ENCODE measurements around the gene MARS1. TPM values are rescaled to one million over a fixed set of nuclear protein-coding genes. Genes with fewer than 3 reads are reported as not detected.

The MARS1 gene
- total RNA-seq (2022; extraction: Qiagen RNA extraction): 125 to 280 TPM (median 129 TPM) in 5 replicates

DNA sequence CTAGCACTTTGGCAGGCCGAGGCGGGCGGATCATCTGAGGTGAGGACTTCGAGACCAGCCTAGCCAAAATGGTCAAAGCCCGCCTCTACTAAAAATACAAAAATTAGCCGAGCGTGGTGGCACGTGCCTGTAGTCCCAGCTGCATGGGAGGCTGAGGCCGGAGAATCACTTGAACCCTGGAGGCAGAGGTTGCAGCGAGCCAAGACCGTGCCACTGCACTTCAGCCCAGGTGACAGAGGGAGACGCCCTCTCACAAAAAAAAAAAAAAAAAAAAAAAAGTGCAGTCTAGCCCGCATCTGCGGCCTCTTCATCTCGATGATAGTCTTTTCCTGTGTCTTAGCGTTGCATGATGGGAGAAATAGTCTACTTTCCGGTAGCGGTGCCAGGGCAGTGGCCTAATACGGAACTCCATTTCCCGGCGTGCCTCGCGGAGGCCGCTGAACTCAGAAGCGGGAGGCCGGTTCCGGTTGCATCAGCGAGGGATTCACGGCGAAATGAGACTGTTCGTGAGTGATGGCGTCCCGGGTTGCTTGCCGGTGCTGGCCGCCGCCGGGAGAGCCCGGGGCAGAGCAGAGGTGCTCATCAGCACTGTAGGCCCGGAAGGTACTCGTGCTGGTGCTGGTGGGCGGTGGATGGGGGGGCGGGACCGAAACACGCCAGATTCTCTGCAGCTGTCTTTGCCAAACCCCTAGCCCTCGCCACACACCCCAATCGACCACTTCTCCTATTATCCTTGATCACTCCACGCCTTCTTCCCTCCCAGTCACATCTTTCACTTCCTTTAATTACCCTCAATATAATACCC lies at the start of gene MARS1:
Gene MARS1 (plus strand): TSS at position 472 of the 805 bp plus-strand sequence. CDS start 23 bp downstream, at position 495.

DNA sequence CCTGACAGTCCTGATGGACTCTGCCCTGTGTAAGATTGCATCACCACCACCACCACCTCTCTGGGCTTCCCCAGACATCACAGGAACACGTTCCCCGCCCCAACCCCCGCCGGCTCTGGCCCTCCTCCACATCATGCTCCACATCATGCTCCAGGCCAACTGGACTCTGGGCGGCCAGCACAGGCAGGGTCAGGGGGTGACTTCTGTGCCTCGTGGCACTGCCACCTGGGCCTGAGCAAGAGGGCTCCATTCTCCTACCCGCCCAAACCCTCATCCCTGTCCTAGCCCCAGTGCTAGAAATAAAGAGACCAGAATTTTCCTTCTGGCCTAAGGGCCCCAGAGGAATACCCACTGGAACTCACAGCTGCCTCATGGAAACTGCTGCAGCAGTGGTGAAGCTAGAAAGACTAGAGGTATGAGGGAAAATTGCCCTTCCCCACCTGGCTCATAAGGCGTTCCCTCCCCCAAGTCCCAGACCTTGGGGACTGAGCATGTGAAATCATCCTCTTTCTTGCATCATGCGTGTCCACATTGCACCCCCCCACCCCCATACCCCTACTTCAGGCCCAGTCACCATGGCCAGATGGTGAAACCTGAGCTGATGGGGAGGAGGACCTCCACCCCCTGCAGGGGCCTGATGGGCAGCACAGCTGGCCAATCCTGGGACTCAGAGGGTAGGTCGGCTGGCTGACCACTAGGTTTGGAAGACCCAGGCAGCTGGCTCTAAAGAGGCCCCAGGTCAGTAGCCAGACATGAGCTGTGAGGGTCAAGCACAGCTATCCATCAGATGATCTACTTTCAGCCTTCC lies 33.1 kb upstream of the MARS1 start, which contains the start of gene INHBE:
Gene INHBE (plus strand): TSS at position 742 of the 808 bp plus-strand sequence. CDS start 230 bp downstream, outside the sequence.

DNA sequence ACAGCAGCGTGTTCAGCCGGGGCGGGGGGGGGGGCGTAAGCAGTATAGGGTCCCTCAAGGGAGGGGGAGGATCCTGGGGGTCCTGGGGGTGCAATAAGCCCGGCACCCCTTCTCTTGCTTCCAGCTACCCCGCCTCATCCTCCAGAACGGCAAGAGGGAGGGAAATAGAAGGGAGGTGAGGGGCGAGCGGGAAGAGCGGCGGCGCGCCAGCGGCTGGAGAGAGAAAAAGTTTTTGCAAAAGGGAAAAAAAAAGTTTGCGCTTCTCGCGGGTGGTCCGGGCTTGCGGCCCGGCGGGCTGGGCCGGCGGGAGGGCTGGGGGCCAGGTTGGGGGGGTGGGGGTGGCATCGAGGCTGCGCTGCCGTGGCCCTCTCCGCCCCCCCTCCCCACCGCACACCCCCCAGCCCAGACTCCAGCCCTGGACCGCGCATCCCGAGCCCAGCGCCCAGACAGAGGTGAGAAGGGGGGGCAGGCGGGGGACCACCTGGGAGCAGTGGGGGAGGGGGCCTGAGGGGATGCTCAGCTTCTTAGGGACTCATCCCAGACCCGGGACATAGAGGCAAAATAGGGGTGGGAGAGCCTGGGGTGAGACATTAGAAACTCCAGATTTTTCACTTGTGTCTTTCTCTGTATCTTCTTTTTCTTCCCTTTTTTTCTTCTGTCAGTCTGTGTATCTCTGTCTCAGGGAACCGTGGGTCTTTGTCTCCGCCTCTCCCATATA lies 28.0 kb upstream of the MARS1 start, which contains the start of gene GLI1:
Gene GLI1 (plus strand): TSS at position 36 of the 718 bp plus-strand sequence. CDS start 3,907 bp downstream, outside the sequence.

DNA sequence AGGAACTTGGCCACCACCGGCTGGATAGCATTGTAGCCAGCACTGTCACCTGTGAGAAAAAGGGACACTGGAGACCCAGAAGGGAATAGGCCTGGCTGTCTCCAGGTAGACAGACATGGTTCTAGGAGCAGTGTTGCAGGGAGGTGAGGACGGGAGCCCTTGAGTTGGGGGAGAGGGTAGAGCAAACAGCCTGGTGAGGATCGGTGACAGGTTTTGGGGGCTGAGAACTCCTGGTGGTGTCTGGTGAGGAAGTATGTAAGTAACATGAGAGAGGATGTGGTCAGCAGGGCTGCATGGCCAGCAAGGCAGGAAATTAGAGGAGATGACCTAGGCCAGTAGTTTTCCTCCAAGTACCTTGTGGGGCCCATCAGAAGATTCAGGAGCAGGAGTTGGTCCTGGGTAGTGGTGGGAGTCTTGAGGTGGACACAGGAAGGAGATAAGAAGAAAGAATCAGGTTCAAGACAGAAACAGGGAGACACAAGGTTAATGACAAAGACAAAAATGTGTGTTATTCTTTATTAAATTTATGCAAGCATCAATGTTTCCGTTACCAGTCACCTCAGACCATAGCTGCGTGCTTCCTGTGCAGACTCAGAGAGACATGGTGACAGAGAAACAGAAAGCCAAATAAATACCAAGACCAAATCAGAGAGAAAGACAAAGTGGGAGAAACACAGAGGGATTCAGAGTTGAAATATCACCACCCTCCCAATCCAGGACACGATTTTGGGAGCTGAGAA lies 8.3 kb upstream of the MARS1 start, which contains the start of gene ARHGAP9:
Gene ARHGAP9 (minus strand): TSS at position 491 of the 740 bp plus-strand sequence. CDS start 460 bp downstream, at position 31.

DNA sequence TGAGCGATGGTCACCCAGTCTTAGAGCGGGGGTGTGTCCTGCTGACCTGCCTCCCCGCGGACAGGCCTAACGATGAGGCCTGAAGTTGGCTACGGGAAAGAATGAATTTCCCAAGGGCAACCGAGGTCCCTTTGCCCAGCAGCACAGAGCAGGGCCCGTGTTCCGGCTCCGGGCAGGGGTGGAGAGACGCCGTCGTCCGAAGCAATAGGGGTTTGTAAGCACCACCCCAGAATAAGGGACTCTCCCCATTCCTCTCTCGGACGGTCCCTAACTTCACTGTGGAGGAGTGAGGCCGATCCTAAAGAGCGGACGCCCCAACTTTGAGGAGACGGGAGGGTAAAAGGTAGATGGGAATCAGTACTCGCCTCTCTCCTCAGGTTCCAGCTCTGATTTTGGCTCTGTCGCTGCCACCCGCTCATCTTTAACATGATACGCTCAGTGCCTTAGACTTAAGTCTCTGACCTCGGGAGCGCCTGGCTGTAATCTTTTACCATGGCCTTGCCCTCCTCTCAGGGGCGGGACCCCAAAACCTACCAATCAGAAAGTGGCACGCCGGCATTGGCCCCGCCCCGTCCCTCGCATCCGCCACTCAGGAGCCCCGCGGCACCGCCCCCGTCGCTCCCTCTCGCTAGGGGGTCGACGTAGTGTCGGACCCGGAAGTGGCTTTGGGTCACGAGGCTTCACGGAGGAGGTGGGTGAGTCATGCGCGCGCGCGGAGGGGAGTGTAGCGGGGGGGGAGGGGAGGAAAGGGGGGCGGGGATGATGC lies 32.4 kb downstream of the MARS1 start, which contains the start of gene DDIT3:
Gene DDIT3 (minus strand): TSS at position 462 of the 766 bp plus-strand sequence. CDS start 3,108 bp downstream, outside the sequence.

DNA sequence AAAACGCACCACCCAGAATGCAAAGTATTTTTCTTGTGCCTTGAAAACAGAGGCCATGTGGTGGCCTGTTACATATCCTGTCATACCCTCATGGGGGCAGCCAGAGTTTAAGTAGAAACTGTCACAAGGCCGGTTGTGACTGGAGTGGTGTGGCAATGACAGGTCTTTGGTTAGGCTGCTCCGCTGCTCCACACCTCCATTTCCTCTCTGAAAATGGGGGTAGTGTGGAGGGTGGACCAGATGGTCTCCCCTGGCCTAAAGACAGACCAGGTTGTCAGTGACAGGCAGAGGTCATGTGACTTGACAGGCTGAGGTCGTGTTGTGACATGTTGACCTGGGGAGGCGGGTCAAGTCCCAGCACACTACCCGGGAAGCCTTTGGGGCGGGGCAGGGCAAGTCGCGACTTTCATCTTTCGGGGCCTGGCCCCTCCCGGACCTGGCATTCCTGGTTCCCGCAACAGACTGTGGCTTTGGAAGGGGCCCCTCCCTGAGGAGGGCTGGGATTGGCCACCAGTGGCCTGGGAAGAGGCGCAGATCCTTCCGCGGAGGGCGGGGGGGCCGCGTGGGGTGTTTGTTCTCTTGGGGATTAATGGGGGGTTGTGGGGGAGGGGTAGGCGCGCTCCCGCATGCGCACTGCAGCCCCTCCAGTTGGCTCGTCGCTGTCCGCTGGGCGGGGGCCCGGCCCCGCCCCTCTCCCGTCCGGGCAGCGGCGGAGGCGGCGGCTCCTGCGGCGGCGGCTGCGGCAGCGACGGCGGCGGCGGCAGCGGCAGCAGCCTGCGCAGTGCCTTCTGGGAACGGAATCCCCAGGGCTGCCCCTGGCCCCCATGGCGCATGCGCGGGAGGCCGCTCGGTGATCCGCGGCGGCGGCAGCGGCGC lies 34.4 kb downstream of the MARS1 start, which contains the start of gene MBD6:
Gene MBD6 (plus strand): TSS at position 814 of the 876 bp plus-strand sequence. CDS start 1,480 bp downstream, outside the sequence.

DNA sequence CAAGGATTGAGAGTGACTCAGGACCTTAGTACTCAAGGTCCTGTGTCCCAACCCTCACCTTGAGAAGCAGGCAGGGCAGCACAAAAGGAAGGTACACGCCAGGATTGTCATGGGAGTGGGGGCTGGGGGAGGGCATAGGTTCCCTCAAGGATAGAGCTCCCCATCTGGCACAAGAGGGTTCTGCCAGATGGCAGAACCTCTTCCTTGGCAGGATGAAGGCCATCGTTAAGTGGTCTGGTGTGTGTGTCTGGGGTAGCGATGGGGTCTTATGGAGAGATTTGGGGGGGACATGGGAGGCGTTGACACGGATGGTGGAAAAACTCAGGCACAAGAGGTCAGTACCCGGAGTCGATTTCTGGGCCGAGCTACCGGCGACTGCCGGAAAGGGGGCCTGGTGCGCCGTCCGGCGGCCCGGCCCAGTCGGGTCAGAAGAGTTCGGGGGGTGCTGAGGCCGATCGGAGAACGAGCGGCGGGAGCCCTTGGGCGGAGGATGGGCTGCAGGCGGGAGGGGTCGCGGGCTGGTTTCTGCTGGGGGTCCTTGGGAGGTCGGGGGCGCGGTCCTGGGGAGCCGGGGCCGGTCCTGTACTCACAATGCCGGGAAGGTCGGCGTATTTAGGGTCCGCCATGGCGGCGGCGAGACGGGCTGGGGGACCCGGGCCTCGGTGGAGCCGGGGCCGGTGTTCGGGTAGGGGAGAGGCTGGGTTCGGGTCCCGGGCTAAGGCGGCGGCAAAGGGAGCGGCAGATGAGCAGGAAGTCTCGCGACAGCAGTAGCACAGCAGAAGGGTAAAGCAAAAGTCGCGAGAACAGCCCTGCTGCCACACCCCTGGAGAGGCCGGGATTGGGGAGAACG lies 58.8 kb downstream of the MARS1 start, which contains the start of gene DCTN2:
Gene DCTN2 (minus strand): TSS at position 755 of the 850 bp plus-strand sequence. CDS start 129 bp downstream, at position 626.

DNA sequence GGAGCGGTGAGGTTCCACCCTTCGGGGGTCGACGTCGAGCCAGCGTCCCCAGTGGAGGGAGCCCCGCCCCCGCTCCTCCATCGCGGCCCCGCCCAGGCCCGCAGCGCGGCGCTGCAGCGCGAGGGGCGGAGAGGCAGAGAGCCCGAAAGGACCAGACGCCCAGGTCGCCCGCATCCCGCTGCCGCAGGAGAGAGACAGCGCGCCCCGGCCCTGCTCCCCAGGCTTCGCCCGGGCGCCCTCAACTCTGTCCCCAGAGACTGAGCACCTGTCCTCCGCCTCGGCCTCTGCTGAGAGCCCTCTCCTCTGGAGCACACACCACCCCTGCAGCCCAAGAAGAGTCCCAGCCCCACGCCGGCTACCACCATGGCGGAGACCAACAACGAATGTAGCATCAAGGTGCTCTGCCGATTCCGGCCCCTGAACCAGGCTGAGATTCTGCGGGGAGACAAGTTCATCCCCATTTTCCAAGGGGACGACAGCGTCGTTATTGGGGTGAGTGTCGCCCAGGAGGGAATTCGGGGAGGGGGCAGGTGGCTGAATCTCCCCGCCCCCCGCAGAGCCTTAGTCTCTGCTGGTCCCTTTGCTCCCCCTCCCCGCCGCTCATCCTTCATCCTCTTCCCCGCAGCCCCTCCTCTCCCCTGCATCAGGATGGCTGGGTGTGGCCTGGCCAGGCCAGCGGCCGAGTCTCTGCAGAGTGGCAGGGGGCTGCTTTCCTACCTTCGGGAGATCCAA lies 62.2 kb downstream of the MARS1 start, which contains the start of gene KIF5A:
Gene KIF5A (plus strand): TSS at position 136 of the 732 bp plus-strand sequence. CDS start 228 bp downstream, at position 364.

Other genes starting within 250 kb of the MARS1 start
- 0.18 to 0.36 TPM (median 0.30 TPM) in 5 replicates for gene STAC3, start 236.9 kb upstream of the MARS1 start, total RNA-seq (2022; extraction: Qiagen RNA extraction)
- gene R3HDM2, start 57.0 kb upstream of the MARS1 start, total RNA-seq (2022; extraction: Qiagen RNA extraction): 7.6 to 9.8 TPM (median 8.0 TPM) in 5 replicates
- 0.05 TPM in 1 of 5 replicates, not detected in the others for gene INHBC, start 53.3 kb upstream of the MARS1 start, total RNA-seq (2022; extraction: Qiagen RNA extraction)
- 0.05 to 0.09 TPM in 2 of 5 replicates, not detected in the others for gene INHBE, start 32.8 kb upstream of the MARS1 start, total RNA-seq (2022; extraction: Qiagen RNA extraction)
- 4.5 to 6.2 TPM (median 5.6 TPM) in 5 replicates for gene GLI1, start 28.3 kb upstream of the MARS1 start, total RNA-seq (2022; extraction: Qiagen RNA extraction)
- 0.17 to 0.62 TPM (median 0.38 TPM) in 5 replicates for gene ARHGAP9, start 8.2 kb upstream of the MARS1 start, total RNA-seq (2022; extraction: Qiagen RNA extraction)
- 23.0 to 31.1 TPM (median 26.3 TPM) in 5 replicates for gene DDIT3, start 32.4 kb downstream of the MARS1 start, total RNA-seq (2022; extraction: Qiagen RNA extraction)
- gene MBD6, start 34.8 kb downstream of the MARS1 start, total RNA-seq (2022; extraction: Qiagen RNA extraction): 20.1 to 28.9 TPM (median 27.2 TPM) in 5 replicates
- 115 to 190 TPM (median 121 TPM) in 5 replicates for gene DCTN2, start 59.1 kb downstream of the MARS1 start, total RNA-seq (2022; extraction: Qiagen RNA extraction)
- 0.17 to 0.23 TPM (median 0.18 TPM) in 5 replicates for gene KIF5A, start 62.0 kb downstream of the MARS1 start, total RNA-seq (2022; extraction: Qiagen RNA extraction)
- 38.4 to 53.3 TPM (median 39.1 TPM) in 5 replicates for gene PIP4K2C, start 103.1 kb downstream of the MARS1 start, total RNA-seq (2022; extraction: Qiagen RNA extraction)
- 16.2 to 18.9 TPM (median 18.6 TPM) in 5 replicates for gene DTX3, start 116.8 kb downstream of the MARS1 start, total RNA-seq (2022; extraction: Qiagen RNA extraction)
- gene ARHGEF25, start 123.4 kb downstream of the MARS1 start, total RNA-seq (2022; extraction: Qiagen RNA extraction): 4.2 to 6.7 TPM (median 5.7 TPM) in 5 replicates
- 38.5 to 45.9 TPM (median 42.8 TPM) in 5 replicates for gene B4GALNT1, start 145.1 kb downstream of the MARS1 start, total RNA-seq (2022; extraction: Qiagen RNA extraction)
- gene OS9, start 206.1 kb downstream of the MARS1 start, total RNA-seq (2022; extraction: Qiagen RNA extraction): 110 to 134 TPM (median 114 TPM) in 5 replicates

Measured in A549 treated with Hydrocortisone at 1 μM for 4 hours (cell line).